H1 (cell line): ENCODE results near the gene TTL. TPM values are rescaled to one million over a fixed set of nuclear protein-coding genes. Genes with fewer than 3 reads are reported as not detected.

Source experiments
- ASH2L ChIP-seq: fragments of 200-600, 300-600 bp; sonication (generic); IDR thresholded peaks from one replicate; pipeline ENCODE4 v1.7.1; 2017; ENCODE audit warnings: low read length
- CREB1 ChIP-seq: IDR thresholded peaks from 2 replicates; pipeline ENCODE4 v1.6.1; 2012; ENCODE audit warnings: inconsistent platforms
- CTBP2 ChIP-seq: IDR thresholded peaks from 2 replicates; pipeline ENCODE4 v1.7.0; 2011; ENCODE audit warnings: borderline replicate concordance, mild to moderate bottlenecking, moderate library complexity, mixed read lengths, low read length; ENCODE audit not compliant: insufficient read depth, insufficient read length
- EP300 ChIP-seq, 2 experiments: IDR thresholded peaks; 1 replicate in 1 of 2; 2 replicates in 1 of 2; pipeline ENCODE4 v1.6.1; 2011 to 2012; ENCODE audit warnings: low read depth in 2 of 2, low read length in 2 of 2, mild to moderate bottlenecking in 2 of 2, borderline replicate concordance in 1 of 2, inconsistent platforms in 1 of 2, moderate library complexity in 1 of 2
- GTF2F1 ChIP-seq: IDR thresholded peaks from 2 replicates; pipeline ENCODE4 v1.6.1; 2012; ENCODE audit warnings: low read depth, low read length, improper control_type of control experiment, borderline replicate concordance
- JUN ChIP-seq: IDR thresholded peaks from 2 replicates; pipeline ENCODE4 v1.6.1; 2011; ENCODE audit warnings: low read depth, mild to moderate bottlenecking, improper control_type of control experiment, low read length
- NANOG ChIP-seq: IDR thresholded peaks from 2 replicates; pipeline ENCODE4 v1.6.1; 2011; ENCODE audit warnings: low read length, low read depth, mild to moderate bottlenecking, inconsistent platforms; ENCODE audit not compliant: insufficient read depth, poor library complexity, severe bottlenecking
- RBBP5 ChIP-seq: IDR thresholded peaks from 2 replicates; pipeline ENCODE4 v1.7.1; 2012; ENCODE audit warnings: low read depth, mild to moderate bottlenecking, inconsistent platforms, low read length, moderate library complexity, borderline replicate concordance
- SIN3A ChIP-seq, 2 experiments: IDR thresholded peaks in 1 of 2; conservative IDR thresholded peaks in 1 of 2; 2 replicates each; pipeline ENCODE4 v1.6.1; 2011 to 2012; ENCODE audit warnings: low read length in 2 of 2, improper control_type of control experiment in 1 of 2, low read depth in 1 of 2, mild to moderate bottlenecking in 1 of 2
- SIRT6 ChIP-seq: IDR thresholded peaks from one replicate; pipeline ENCODE4 v1.7.1; 2012; ENCODE audit warnings: low read length, inconsistent platforms
- SRF ChIP-seq: IDR thresholded peaks from 2 replicates; pipeline ENCODE4 v1.6.1; 2011; ENCODE audit warnings: mild to moderate bottlenecking, low read depth, low read length, moderate library complexity
- TAF7 ChIP-seq: optimal IDR thresholded peaks from 2 replicates; pipeline ENCODE3; 2011; ENCODE audit warnings: low read depth, mild to moderate bottlenecking, inconsistent platforms, low read length, moderate library complexity, borderline replicate concordance
- polyA plus RNA-seq, 7 experiments: library from polyadenylated mRNA; depleted of rRNA in 3 of 7; stranded (reverse) in 5 of 7; unstranded in 2 of 7; fragments of >200 nt in 5 of 7; fragments of 200-250 nt in 2 of 7; gene quantifications; 1 replicate in 5 of 7; 2 replicates in 1 of 7; 4 replicates in 1 of 7; pipeline versions ENCODE4 v1.2.1 to v1.2.3, GENCODE V29; 2011 to 2013; ENCODE audit warnings: missing spikeins in 2 of 7, mixed read lengths in 2 of 7
- total RNA-seq: library from RNA; stranded (reverse); fragmentation: NEBNext Ultra II Directional; extraction: Animal tissue kit (Norgen Biotek cat#: 25700); gene quantifications from 2 replicates; pipeline ENCODE4 v1.2.1, GENCODE V29; 2021

TTL gene
- total and polyA plus RNA-seq, 2 of the 8 experiments (the other 6 are each of a cell fraction or from before 2014, with no cell fraction given), result 17.5 to 57.1 TPM

DNA sequence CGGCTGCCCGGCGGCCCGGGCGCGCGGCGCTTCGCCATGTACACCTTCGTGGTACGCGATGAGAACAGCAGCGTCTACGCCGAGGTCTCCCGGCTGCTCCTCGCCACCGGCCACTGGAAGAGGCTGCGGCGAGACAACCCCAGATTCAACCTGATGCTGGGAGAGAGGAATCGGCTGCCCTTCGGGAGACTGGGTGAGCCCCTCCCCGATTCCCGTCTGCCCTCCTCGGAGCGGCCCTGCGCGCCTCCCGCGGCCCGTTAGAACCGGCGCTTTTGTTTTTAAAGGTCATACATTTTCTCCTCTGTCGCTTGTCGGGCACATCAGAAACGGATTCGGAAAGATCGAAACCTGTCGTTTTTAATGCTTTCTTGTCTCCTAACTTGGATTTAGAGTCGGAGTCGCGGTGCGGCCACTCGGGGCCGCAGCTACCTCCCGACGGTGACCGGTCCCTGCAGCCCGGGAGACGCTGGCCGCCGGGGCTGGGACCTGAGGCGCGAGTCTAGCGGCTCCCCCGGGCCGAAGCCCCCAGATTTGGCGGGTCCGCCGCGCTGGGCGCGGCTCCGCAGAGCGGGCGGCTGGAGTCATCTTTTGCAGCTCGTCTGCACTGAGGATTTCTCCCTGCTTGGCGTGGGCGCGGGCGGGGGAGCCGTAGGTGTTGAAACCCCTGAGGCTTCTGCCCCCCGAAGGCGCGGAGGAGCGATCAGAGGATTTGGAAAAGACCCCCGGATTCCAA lies 519 bp downstream of the TTL start (continued):
- no peak for TF ChIP-seq SIRT6
- TF ChIP-seq CTBP2, result peak; percentile 30
- no peak for TF ChIP-seq TAF7
- no peak for TF ChIP-seq JUN
- peak; percentile 82 for TF ChIP-seq ASH2L
- no peak for TF ChIP-seq NANOG
- TF ChIP-seq SIN3A (conservative IDR thresholded peaks at IDR 0.05 in 1 of 2, IDR thresholded peaks at IDR 0.05 in 1 of 2; ENCODE audit: low read depth in 1 of 2, low read length in 2 of 2), result 0 out of 4 replicates have a peak, but pooled peaks of 1 of the 2 experiments have one; percentile 35
- TF ChIP-seq CREB1, result no peak
- no peak for TF ChIP-seq SRF
- TF ChIP-seq GTF2F1, result no peak
- TF ChIP-seq RBBP5, result no peak
- TF ChIP-seq EP300 (IDR thresholded peaks at IDR 0.05; ENCODE audit: borderline replicate concordance in 1 of 2, low read depth in 2 of 2, low read length in 2 of 2), result no peak
- TF ChIP-seq, all 59 proteins: peak for 6
